SH-SY5Y (cell line): Measurements from ENCODE around the gene IGHMBP2.

Source experiments
- GATA2 ChIP-seq: IDR thresholded peaks from 2 replicates; pipeline ENCODE4 v1.6.1; 2011; ENCODE audit warnings: mild to moderate bottlenecking, low read depth, low read length
- GATA3 ChIP-seq: IDR thresholded peaks from 2 replicates; pipeline ENCODE4 v1.6.1; 2011; ENCODE audit warnings: low read depth, mild to moderate bottlenecking, low read length, moderate library complexity

The IGHMBP2 gene

DNA sequence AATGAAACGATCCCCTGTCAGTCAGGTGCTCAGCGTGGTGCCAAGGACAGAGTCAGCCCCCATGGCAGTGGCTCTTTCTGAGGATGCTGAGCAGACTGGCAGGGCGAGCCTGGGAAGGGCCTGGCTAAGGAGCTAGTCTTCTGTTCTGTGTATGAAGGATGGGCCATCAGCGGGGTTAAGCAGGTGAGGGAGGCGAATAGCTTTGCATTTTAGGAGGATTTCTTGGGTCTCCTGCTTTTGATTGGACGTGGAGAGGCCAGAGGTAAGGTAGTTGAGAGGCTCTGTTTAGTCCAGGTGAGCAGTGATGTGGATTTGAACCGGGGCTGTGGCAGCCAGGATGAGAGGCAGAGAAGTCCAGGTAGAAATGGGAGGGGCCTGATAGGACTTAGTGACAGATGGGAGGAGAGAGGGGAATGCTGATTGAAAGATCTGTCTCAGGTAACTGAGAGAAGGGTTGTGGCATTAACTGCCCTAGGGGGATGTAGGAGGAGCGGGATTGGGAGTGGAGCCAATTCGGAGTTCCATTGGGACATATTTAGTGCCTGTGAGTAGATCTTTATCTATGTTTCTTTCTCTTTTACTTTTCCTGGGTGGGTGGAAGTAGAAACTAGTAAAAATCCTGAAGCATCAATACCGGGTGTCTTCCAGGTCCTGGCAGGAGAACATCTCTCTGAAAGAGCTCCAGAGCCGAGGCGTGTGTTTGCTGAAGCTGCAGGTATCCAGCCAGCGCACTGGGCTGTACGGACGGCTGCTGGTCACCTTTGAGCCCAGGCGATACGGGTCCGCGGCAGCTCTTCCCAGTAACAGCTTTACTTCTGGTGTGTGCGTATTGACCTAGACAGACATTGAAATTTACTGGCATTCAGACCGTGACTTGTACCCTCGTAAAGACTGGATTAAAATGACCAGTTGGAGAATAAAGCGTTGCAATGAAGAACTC lies 2.0 kb downstream of the IGHMBP2 start:
- TF ChIP-seq GATA2 (no peak), GATA3 (no peak)

DNA sequence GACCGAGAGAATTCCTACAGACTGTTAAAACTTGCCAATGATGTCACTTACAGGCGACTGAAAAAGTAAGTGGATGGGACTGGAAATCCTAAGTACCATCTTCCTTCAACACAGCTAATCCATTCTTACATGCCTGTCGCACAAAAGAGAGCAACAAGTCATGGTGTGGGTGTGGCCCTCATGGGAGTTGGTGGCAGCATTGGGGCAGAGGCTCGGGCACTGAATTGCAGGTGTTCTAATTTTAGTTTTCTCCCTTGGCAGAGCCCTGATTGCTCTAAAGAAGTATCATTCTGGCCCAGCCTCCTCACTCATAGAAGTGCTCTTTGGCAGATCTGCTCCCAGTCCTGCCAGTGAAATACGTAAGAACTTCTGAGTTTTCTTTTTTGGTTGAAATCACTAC lies 4.6 kb downstream of the IGHMBP2 start:
- no peak for TF ChIP-seq GATA2
- no peak for TF ChIP-seq GATA3

DNA sequence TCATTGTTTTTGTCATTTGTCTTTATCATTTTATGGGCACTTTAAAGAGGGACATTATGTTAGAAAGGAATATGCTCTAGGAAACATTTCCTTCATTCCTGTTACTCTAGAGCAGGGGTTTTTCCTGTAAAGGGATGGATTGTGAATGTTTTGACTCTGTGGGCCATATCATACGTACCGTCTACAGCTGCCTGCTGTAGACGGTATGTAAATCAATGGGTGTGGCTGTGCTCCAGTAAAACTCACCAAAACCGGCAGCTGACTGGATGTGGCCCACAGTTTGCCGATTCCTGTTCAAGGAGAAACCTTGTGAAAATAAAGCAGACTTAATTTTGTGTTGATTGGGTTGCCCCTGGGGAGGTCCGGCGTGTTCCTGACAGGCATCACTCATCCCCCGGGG lies 7.3 kb downstream of the IGHMBP2 start:
- TF ChIP-seq GATA3: no peak
- TF ChIP-seq GATA2: no peak

DNA sequence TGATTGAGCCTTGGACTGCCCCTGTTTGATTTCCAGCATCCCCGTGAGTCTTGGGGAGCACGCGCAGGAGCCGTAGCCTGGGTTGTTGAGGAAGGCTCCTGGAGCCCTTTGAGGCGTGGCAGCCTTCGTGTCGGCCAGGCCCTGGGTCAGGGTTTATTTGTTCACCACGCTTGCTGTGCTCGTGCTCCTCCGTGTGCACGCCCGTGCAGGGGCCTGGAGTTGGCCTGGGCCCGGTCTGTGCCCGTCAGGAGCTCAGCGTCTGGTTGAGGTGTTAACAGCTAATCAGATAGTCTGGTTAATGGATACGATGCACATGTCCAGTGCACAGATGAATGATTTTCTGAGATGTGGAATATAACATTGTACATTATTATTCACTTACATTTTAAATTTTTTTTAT lies 8.0 kb downstream of the IGHMBP2 start:
- no peak for TF ChIP-seq GATA2
- no peak for TF ChIP-seq GATA3

DNA sequence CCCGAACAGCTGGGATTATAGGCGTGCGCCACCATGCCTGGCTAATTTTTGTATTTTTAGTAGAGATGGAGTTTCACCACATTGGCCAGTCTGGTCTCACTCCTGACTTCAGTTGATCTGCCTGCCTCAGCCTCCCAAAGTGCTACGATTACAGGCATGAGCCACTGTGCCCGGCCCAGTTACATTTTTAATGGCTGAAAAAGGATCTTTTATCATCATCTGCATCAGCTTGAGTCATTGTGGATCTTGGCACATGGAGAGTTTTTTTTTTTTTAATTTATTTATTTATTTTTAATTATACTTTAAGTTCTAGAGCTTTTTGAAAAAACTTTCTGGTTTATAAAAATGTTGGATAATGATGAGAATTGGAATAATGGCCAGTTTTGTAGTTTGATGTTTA lies 8.6 kb downstream of the IGHMBP2 start:
- no peak for TF ChIP-seq GATA3
- TF ChIP-seq GATA2: no peak

DNA sequence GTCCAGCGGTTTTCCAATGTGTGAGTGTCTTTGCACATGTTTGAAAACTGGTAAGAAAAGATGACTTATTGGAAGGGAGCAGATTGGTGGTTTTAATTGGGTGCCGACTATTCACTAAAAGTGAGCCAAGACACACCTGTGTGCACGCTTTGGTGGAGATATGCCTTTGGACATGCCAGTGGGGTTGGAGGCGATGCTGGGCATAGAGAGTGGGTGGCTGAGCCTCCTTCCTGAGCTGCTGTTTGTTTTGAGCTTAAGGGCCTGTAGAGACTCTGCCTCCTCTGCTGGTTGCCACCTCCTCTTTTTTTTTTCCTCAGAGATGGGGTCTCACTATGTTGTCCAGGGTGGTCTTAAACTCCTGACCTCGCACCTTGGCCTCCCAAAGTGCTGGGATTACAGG lies 9.5 kb downstream of the IGHMBP2 start:
- TF ChIP-seq GATA3 (no peak), GATA2 (no peak)

DNA sequence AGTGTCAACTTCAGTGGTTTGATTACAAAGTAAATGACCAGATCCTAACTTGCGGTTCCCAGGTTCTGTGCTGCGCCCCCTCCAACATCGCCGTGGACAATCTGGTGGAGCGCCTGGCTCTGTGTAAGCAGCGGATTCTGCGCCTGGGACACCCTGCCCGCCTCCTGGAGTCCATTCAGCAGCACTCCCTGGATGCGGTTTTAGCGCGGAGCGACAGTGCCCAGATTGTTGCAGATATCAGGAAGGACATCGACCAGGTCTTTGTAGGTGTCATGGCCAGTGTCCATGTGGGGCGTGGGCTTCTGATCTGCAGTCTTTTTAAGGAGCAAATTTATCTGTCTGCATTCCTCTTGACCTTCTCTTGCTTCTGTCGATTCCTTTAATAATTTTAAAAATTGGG lies 11.1 kb downstream of the IGHMBP2 start:
- TF ChIP-seq GATA2 (no peak), GATA3 (no peak)

DNA sequence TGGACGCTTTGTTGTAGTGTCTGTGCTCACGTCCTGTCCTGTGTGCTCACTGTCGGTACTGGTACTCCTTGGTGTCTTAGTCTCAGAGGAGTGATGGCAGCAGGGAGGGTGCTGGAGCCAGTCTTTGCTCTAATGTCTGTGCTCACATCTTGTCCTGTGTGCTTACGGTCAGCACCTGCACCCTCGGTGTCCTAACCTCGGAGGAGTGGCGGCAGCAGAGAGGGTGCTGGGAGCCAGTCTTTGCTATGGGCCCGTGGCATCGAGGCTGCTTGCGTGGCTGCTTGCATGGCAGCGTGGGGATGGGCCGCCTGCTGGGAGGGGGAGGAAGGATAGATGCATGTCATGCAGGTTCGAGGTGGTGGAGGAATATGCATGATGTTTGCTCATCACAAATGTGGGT lies 12.7 kb downstream of the IGHMBP2 start:
- TF ChIP-seq GATA2 (no peak), GATA3 (no peak)

DNA sequence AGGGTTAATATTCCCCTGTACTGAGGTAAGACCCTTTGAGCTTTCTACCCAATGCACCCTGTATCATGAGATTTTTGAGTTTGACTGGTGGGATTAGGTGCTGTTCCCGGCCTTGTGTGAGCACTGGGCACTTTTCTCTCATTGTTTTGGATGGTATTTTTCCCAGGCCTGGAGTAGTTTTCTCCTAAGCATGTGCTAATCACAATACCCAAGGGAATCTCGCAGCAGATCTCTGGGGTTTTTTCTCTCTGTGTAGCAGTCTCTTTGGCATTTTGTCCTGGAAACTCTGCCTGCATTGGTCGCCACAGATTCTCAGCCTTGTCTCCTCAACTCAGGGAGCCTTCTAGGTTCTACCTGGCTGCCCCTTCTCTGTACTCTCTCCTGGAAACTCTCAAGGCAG lies 19.9 kb downstream of the IGHMBP2 start:
- no peak for TF ChIP-seq GATA2
- no peak for TF ChIP-seq GATA3

DNA sequence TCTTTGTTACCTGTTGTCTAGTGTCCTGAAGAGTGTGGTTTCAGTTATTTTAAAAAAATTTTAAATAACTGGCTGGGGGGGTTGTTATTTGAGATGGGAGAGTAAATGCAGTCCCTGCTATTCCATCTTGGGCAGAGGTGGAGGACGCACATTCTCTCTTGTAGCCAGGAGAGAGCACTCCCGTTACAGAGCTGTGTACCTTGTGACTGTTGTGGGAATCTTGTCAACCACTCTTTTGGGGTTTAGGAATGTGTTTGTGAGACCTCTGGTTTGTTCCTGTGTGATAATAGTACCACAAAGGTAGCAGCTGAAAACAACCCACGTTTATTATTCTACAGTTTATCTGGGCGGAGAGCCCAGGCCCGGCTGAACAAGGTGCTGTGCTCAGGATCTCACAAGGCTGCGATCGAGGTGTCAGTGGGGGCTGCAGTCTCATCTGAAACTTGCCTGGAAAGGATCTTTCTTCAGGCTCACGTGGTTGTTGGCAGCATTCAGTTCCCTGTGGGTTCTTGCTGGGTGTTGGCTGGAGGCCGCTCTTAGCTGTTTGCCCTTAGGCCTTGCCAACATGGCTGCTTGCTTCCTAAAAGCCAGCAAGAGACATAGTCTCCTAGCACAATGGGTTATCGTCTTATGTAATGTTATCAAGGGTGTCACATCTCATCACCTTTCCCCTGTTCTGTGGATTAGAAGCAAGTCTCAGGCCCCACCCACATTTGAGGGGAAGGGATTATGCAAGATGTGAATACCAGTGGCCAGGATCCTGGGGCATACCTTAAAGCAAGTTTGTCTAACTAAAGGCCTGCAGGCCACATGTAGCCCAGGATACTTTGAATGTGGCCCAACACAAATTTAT lies 20.6 kb downstream of the IGHMBP2 start:
- no peak for TF ChIP-seq GATA2
- no peak for TF ChIP-seq GATA3

DNA sequence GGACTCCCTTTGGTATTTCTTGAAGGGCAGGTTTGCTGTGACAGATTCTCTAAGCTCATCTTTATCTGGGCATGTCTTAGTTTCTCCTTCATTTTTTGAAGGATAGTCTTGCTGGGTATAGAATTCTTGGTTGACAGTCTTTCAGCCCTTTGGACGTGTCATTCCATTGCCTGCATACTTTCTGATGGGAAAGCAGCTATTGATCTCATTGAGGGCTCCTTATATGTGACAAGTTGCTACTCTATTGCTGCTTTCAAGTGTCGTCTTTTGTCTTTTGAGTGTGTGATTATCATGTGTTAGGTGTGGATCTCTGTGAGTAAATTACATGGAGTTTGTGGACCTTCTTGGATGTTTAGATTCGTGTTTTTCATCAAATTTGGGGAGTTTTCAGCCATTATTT lies 21.9 kb downstream of the IGHMBP2 start:
- TF ChIP-seq GATA3 (no peak), GATA2 (no peak)

DNA sequence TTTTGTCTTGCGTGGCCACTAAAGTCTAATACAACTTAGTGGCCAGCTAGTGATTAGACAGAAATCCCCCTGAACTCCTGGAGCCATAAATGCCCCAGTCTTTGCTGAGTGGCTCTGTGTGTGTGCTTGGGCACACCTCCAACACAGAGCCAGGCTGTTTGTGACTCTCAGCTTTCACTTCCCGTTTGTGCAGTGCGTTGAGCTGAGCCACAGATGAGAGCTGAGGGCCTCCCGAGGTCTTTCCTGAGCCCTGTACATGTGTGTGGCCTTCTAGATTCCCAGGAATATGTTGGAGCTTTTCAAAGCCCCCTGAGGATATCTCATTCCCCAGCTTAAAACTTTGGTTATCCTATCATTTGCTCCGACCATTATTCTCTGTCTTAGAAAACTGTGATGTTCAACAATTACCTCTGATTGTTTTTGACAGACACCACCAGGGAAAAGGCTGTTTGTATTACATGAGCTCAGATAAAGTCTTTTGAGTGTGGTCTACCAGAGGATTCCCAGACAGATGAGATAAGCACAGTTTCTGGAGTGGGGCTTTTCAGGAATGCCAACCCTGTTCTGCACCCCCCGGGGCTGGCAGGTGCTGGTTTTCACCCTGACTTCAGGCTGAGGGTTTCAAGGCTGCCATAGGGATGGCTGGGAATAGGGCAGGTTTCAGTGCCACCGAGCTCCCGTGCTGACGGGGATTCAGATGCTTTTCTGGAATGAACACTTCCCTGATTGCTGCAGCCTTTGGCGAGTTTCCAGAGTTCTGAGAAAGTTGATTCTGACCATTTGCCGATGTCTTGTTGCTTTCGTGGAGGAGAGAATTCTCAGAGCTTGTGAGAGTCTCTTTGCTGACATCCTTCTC lies 23.8 kb downstream of the IGHMBP2 start:
- TF ChIP-seq GATA2: no peak
- no peak for TF ChIP-seq GATA3

DNA sequence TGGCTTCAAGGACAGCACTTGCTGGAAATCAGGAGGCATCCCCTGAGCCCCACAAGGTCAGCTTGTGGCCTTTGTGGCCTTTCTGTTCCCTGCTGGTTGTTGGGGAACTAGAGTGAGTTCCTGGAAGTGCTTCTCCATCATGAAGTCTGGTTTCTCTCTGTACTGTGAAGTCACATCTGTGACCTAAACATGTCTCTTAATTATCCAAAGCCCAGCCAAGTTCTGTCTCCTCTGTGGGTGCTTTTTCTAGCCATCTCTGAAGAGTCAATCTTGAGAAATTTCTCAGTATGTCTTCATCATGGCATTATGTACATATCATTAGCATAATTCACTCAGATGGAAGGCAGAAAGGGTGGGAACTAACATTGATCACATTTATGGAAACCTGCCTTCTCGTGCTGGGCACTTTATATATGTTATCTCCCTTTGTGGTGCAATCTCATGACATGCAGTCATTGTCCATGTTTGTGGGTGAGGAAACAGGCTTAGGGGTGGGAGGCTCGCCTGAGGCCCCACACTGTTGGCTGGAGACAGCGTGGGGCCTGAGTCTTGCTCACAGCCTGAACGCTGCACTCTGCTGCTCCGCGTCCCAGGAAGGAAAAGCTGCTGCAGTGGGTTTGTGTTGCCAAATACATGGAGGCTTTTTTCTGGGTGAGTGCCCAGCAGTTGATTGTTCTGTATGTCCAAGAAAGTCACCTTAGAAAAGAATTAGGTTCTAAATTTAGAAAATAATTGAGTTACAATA lies 24.6 kb downstream of the IGHMBP2 start:
- TF ChIP-seq GATA3 (no peak), GATA2 (no peak)
